GM12878 (cell line): ENCODE data around the gene SMIM27. TPM values are rescaled to one million over a fixed set of nuclear protein-coding genes. Genes with fewer than 3 reads are reported as not detected.

ENCODE experiments used
- ATAC-seq: fragments of 200-7000 bp; cut with Tn5 transposase; 3 replicates; pipeline ENCODE4 v1.9.1; 2020; ENCODE audit warnings: mild to moderate bottlenecking, moderate library complexity
- BruUV-seq: library from RNA; stranded (reverse); fragments of 400-500 nt; replicated peaks from 2 replicates; lab custom pipeline; 2021; lab: Mats Ljungman, UMichigan
- CTCF ChIA-PET: fragments of 300-600 bp; sonication (Branson Sonifier 250); formaldehyde crosslinking; extraction: SDS; loops from one replicate; lab custom pipeline; 2021; ENCODE audit warnings: inconsistent platforms; lab: Yijun Ruan, JAX
- POLR2A ChIA-PET: fragments of 350-600 bp; formaldehyde crosslinking; extraction: SDS; loops from one replicate; lab custom pipeline; 2021; ENCODE audit warnings: inconsistent platforms; lab: Charles Lee
- RAD21 ChIA-PET: fragments of 300-600 bp; sonication (Branson Sonifier 250); formaldehyde crosslinking; loops from one replicate; lab custom pipeline; 2023; ENCODE audit warnings: antibody characterized with exemption; ENCODE audit not compliant: unreplicated experiment; lab: Charles Lee
- SMC1A ChIA-PET: fragments of 300-600 bp; sonication (Branson Sonifier 250); formaldehyde crosslinking; loops from one replicate; lab custom pipeline; 2023; ENCODE audit not compliant: unreplicated experiment, uncharacterized antibody; lab: Charles Lee
- DNase-seq: peaks from one replicate; pipeline ENCODE4 v3.0.0-alpha.2; 2011; ENCODE audit warnings: low read depth, low spot score
- FAIRE-seq: peaks from 3 replicates; lab custom pipeline; 2011; peaks lifted over from hg19 to GRCh38; lab: Jason Lieb, UNC
- H2AFZ ChIP-seq: 2 replicates; pipeline ENCODE4 v1.6.0; 2011; ENCODE audit warnings: low read depth, low read length, control low read depth; ENCODE audit not compliant: control insufficient read depth
- H3K27ac ChIP-seq: 2 replicates; pipeline ENCODE4 v1.5.1; 2011; ENCODE audit warnings: control low read depth; ENCODE audit not compliant: control insufficient read depth, insufficient read depth
- H3K27me3 ChIP-seq, 2 experiments: replicated peaks in 1 of 2; 2 replicates each; pipeline versions ENCODE4 v1.6.0 to v1.6.1; 2011; ENCODE audit warnings: low read length in 1 of 2; ENCODE audit not compliant: control insufficient read depth in 2 of 2, insufficient read depth in 2 of 2
- H3K36me3 ChIP-seq, 2 experiments: 2 replicates each; pipeline ENCODE4 v1.5.1; 2011; ENCODE audit warnings: low read length in 1 of 2; ENCODE audit not compliant: control insufficient read depth in 2 of 2, insufficient read depth in 2 of 2
- H3K4me1 ChIP-seq: 2 replicates; pipeline ENCODE4 v1.6.1; 2011; ENCODE audit warnings: mild to moderate bottlenecking, low read length, moderate library complexity, mixed read lengths; ENCODE audit not compliant: control insufficient read depth, insufficient read depth
- H3K4me2 ChIP-seq: 2 replicates; pipeline ENCODE4 v1.6.0; 2011; ENCODE audit warnings: control low read depth; ENCODE audit not compliant: control insufficient read depth, insufficient read depth
- H3K4me3 ChIP-seq: fragments of 200-600 bp; sonication (generic); 2 replicates; pipeline ENCODE4 v1.5.1; 2016
- H3K79me2 ChIP-seq: 2 replicates; pipeline ENCODE4 v1.6.0; 2011; ENCODE audit warnings: low read length; ENCODE audit not compliant: control insufficient read depth, insufficient read depth
- H3K9ac ChIP-seq: 2 replicates; pipeline ENCODE4 v1.8.0; 2011; ENCODE audit warnings: low read length, control low read depth, mixed read lengths; ENCODE audit not compliant: control insufficient read depth, insufficient read depth
- H3K9me3 ChIP-seq: replicated peaks from 3 replicates; pipeline ENCODE4 v1.5.1; 2011; ENCODE audit warnings: mild to moderate bottlenecking, low read length; ENCODE audit not compliant: control insufficient read depth, insufficient read depth
- H4K20me1 ChIP-seq: 2 replicates; pipeline ENCODE4 v1.6.0; 2011; ENCODE audit not compliant: control insufficient read depth, insufficient read depth
- CREM ChIP-seq: IDR thresholded peaks from 2 replicates; pipeline ENCODE4 v1.6.1; 2014; ENCODE audit warnings: antibody characterized with exemption, low read depth
- ETV6 ChIP-seq, 2 experiments: fragments of 450-650 bp in 1 of 2; IDR thresholded peaks in 1 of 2; conservative IDR thresholded peaks in 1 of 2; 2 replicates each; pipeline ENCODE4 v1.6.1; 2014; ENCODE audit warnings: antibody characterized with exemption in 1 of 2, borderline replicate concordance in 1 of 2, low read depth in 1 of 2, mild to moderate bottlenecking in 1 of 2, moderate library complexity in 1 of 2
- KDM1A ChIP-seq: fragments of 200-600 bp; sonication (generic); IDR thresholded peaks from 2 replicates; pipeline ENCODE4 v1.6.1; 2016; ENCODE audit warnings: borderline replicate concordance
- MXI1 ChIP-seq: fragments of 150-350 bp; IDR thresholded peaks from 2 replicates; pipeline ENCODE4 v1.6.1; 2011; ENCODE audit warnings: low read depth, mild to moderate bottlenecking, inconsistent platforms, low read length, improper control_type of control experiment
- NFIC ChIP-seq: IDR thresholded peaks from 2 replicates; pipeline ENCODE4 v1.6.1; 2012; ENCODE audit warnings: low read depth, mild to moderate bottlenecking, inconsistent platforms, low read length, moderate library complexity
- POU2F2 ChIP-seq: IDR thresholded peaks from 3 replicates; pipeline ENCODE4 v1.6.1; 2011; ENCODE audit warnings: low read depth, mild to moderate bottlenecking, low read length, borderline replicate concordance
- RB1 ChIP-seq: fragments of 450-650 bp; formaldehyde crosslinking; IDR thresholded peaks from 2 replicates; pipeline ENCODE4 v1.6.1; 2017; ENCODE audit warnings: mild to moderate bottlenecking, borderline replicate concordance
- SMAD1 ChIP-seq: fragments of 450-650 bp; IDR thresholded peaks from 2 replicates; pipeline ENCODE4 v1.6.1; 2018; ENCODE audit warnings: mild to moderate bottlenecking, low read depth; ENCODE audit not compliant: partially characterized antibody
- SMAD5 ChIP-seq: IDR thresholded peaks from 2 replicates; pipeline ENCODE4 v1.6.1; 2016; ENCODE audit warnings: antibody characterized with exemption, low read depth
- STAT1 ChIP-seq: fragments of 450-650 bp; conservative IDR thresholded peaks from 2 replicates; pipeline ENCODE4 v1.6.1; 2014; ENCODE audit warnings: antibody characterized with exemption, mild to moderate bottlenecking
- TBL1XR1 ChIP-seq: IDR thresholded peaks from 2 replicates; pipeline ENCODE4 v1.6.1; 2012; ENCODE audit warnings: low read depth, low read length, improper control_type of control experiment
- ZNF622 ChIP-seq: fragments of 450-650 bp; IDR thresholded peaks from 2 replicates; pipeline ENCODE4 v1.6.1; 2017; ENCODE audit warnings: mild to moderate bottlenecking, inconsistent platforms
- WGBS: methylation state at CpG from one replicate; pipeline ENCODE4 v1.1.6; 2016; ENCODE audit warnings: low lambda C conversion rate; ENCODE audit not compliant: insufficient replicate concordance, insufficient coverage; ENCODE audit errors: missing lambda C conversion rate; 5-methylcytosine and 5-hydroxymethylcytosine counted together
- in situ Hi-C: fragments of 300-500 bp; cut with MboI; formaldehyde crosslinking; loops from 9 replicates; pipeline ENCODE4 v1.14.3; 2018; ENCODE audit warnings: mixed read lengths
- intact Hi-C: fragments of 100-400 bp; cut with micrococcal nuclease; formaldehyde crosslinking; loops from one replicate; pipeline ENCODE4 v1.14.2; 2022; ENCODE audit not compliant: unreplicated experiment
- polyA plus RNA-seq, 11 experiments: library from polyadenylated mRNA; depleted of rRNA in 4 of 11; unstranded in 6 of 11; stranded (reverse) in 5 of 11; fragments of >200 nt; fragmentation: Nextera tagmentation in 4 of 11; fragmentation: Illumina TruSeq in 1 of 11; extraction: Ambion mirVana in 4 of 11; extraction: Trizol in 1 of 11; gene quantifications; 1 replicate in 1 of 11; 2 replicates in 10 of 11; pipeline versions ENCODE4 v1.2.1 to v1.2.3, GENCODE V29; 2011 to 2016; ENCODE audit warnings: inconsistent platforms in 2 of 11, missing spikeins in 2 of 11, low read depth in 1 of 11
- total RNA-seq, 4 experiments: library from RNA; depleted of rRNA in 3 of 4; stranded (reverse); fragments of >200 nt in 3 of 4; fragmentation: Illumina TruSeq in 1 of 4; extraction: Trizol in 1 of 4; gene quantifications; 2 replicates each; pipeline versions ENCODE4 v1.2.1 to v1.2.3, GENCODE V29; 2013 to 2021
- TF ChIP-seq, protein P1 (sequence below): fragments of 450-650 bp; IDR thresholded peaks from 2 replicates; pipeline ENCODE4 v1.6.1; 2018; ENCODE audit warnings: borderline replicate concordance, mild to moderate bottlenecking; ENCODE audit not compliant: partially characterized antibody

The SMIM27 gene
- total and polyA plus RNA-seq, 10 of the 15 experiments (the other 5 are each of a cell fraction or from before 2014, with no cell fraction given), result 12.2 to 47.3 (median 26.5) TPM

GRCh38 chr9:32523910-32524309, 28.2 kb upstream of the SMIM27 start:
- no peak for ATAC-seq
- no peaks in the 10 kb centered on the region; the same call in 1 of the 2 replicates for H3K4me1 ChIP-seq
- H3K79me2 ChIP-seq, result peaks cover 25% of the 10 kb centered on the region
- no peaks in the 10 kb centered on the region for H3K27me3 ChIP-seq
- 54% methylated on average over 1 of the region's 1 CpG for WGBS
- no peak overlapping the region for H2AFZ ChIP-seq
- POLR2A ChIA-PET, result interaction anchor here (2.6 to 3.3 kb wide), 2 partner anchors 26 to 140 kb away, joined by 9 to 19 read pairs; partner anchors contain the start of gene ACO1
- CTCF ChIA-PET, result interaction anchor here (0.7 to 1.3 kb wide), 3 partner anchors 48 to 145 kb away, joined by 3 to 5 read pairs (median 3); no protein-coding TSS in a partner anchor
- in situ Hi-C loops, result no loop called here
- H3K36me3 ChIP-seq, result no peaks in the 10 kb centered on the region
- no peaks in the 10 kb centered on the region for H4K20me1 ChIP-seq
- BruUV-seq, result no TSS peak
- H3K9me3 ChIP-seq, result peaks cover under 1% of the 10 kb centered on the region; the same call in 1 of the 3 replicates
- TF ChIP-seq NFIC, result no peak
- no peak for TF ChIP-seq ETV6 (conservative IDR thresholded peaks at IDR 0.05 in 1 of 2, IDR thresholded peaks at IDR 0.05 in 1 of 2; ENCODE audit: borderline replicate concordance in 1 of 2, low read depth in 1 of 2)
- TF ChIP-seq POU2F2, result no peak
- TF ChIP-seq KDM1A, result no peak
- TF ChIP-seq SMAD1, result no peak
- no peak for TF ChIP-seq TBL1XR1
- no peak for TF ChIP-seq MXI1
- no peak for TF ChIP-seq RB1
- TF ChIP-seq CREM, result no peak
- TF ChIP-seq STAT1, result no peak
- no peak for TF ChIP-seq ZNF622
- TF ChIP-seq, protein P1, sequence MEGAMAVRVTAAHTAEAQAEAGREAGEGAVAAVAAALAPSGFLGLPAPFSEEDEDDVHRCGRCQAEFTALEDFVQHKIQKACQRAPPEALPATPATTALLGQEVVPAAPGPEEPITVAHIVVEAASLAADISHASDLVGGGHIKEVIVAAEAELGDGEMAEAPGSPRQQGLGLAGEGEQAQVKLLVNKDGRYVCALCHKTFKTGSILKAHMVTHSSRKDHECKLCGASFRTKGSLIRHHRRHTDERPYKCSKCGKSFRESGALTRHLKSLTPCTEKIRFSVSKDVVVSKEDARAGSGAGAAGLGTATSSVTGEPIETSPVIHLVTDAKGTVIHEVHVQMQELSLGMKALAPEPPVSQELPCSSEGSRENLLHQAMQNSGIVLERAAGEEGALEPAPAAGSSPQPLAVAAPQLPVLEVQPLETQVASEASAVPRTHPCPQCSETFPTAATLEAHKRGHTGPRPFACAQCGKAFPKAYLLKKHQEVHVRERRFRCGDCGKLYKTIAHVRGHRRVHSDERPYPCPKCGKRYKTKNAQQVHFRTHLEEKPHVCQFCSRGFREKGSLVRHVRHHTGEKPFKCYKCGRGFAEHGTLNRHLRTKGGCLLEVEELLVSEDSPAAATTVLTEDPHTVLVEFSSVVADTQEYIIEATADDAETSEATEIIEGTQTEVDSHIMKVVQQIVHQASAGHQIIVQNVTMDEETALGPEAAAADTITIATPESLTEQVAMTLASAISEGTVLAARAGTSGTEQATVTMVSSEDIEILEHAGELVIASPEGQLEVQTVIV, result no peak
- no peak for TF ChIP-seq SMAD5
- FAIRE-seq, result no peak
- intact Hi-C loops, result loop anchor here (2.0 kb wide), 1 partner anchor 49 kb away; the partner anchor contains the start of gene NDUFB6
- RAD21 ChIA-PET, result interaction anchor here (1.3 kb wide), 1 partner anchor 146 kb away, joined by 3 read pairs; no protein-coding TSS in a partner anchor
- H3K9ac ChIP-seq, result no peak overlapping the region
- H3K4me2 ChIP-seq, result peak overlapping the region; percentile 86
- DNase-seq, result no peak
- SMC1A ChIA-PET, result interaction anchor here (1.0 to 4.4 kb wide), 4 partner anchors 26 to 144 kb away, joined by 3 to 40 read pairs (median 4); no protein-coding TSS in a partner anchor
- H3K4me3 ChIP-seq, result 0 out of 2 replicates have a peak overlapping the region, but pooled peaks have one; percentile 32
- H3K27ac ChIP-seq, result no peak overlapping the region
